NOMO-1 treated with dmso at 0.1 percent for 144 hours (cell line): ENCODE data around the gene ILK.

Source experiments
- DNase-seq: peaks from one replicate; lab custom pipeline; 2025; ENCODE audit not compliant: unreplicated experiment; lab: John Stamatoyannopoulos, UW

The ILK gene

DNA sequence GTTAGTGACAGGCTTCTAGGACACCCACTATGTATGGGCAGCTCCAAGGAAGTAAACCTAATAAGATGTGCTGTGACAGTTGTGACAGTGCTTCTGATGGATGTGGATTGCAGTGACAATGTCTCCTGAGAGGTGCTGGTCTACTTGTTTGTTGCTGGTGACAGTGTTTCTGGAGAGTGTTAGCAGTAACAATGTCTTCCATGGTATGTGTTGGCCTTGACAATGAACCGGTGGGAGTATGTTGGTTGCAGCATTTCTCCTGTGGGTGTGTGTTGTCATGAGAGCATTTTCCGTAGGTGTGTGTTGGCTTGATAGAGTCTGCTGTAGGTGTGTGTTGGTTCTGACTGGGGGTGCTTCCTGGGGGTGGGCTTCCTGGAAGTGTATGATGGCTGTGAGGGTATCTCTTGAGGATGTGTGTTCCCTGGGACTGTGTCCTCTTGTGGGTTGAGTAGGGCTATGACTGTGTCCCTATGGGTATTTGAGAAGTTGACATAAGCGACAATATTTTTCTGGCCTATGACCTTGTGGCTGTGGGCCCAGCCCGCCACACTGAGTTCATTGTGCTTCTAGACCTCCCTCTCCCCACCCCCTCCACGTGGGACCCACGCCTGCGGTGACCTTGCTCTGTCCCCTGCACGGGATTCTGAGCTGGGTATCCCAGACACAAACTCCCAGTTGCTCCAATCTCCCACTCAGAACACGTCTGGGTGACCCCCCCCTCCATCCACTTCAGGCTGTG is 50.9 kb downstream of the ILK start:
- DNase-seq, result no peak

DNA sequence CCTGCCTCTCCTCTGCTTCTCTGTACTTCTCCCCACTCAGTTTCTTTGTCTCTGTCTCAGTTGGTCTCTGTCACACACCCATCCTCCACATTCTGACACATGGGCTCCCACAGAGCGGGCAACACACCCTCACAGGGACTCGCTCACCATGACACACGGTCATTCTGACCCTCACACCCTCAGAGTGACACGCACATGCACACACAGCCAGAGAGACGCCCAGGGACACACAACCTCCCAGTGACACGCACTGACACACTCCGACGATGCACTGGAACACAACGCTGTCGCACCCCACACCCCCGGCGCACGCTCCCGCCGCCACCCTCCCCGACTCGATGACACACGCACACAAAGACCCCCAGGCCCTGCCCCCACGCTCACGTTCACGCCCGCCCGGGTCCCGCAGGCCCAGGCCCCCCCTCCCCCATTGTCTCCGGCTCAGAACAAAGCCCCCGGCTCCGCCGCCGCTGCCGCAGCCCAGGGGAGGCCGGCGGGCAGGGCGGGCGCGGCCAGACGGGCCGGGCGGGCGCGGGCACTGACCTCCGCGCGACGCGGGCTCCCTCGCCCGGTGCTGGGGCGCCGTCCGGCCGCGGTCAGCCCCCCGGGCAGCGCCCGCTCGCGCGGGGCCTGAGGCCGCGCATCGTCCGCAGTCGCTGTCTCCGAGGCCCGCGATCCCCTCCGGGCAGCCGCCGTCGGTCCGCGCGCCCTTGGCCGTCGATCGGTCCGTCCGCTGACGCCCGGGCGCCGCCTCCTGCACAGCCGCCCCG is 51.6 kb downstream of the ILK start:
- DNase-seq, result no peak

DNA sequence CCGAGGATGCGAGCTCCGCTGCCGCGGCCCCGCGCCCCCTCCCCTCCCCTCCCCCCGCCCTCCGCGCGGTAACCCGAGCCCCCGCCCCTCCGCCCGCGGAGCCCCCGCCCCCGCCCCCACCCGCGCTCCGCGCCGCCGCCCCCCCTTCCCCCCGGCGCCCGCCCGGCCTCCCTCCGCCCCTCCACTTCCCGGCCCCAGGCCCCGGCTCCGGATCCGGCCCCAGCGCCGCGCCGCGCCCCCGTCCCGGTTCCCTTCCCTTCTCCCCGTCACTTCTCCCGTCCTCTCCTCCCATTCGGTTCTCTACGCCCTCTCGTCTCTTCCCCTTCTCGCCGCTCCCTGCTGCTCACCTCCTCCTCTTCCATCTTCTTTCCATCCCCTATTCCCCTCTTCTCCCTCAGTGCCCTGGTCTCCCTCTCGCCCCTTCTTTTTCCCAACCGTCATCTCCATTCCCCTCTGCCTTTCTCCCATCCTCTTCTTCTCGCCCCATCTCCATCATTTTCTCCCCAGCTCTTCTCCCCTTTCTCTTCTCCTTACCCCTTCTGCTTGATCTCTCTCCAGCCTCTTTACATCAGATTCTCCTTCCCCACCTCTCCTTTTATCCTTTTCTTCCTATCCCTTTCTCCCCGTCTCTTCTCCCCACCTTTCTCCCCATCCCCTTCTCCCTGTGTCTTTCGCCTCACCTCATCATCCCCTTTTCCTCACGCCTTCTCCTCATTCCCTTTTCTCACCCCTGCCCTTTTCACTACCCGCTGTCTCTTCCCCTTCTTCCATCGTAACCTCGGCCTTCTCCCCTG is 52.4 kb downstream of the ILK start, which contains the start of gene DCHS1:
Gene DCHS1 (minus strand): TSS at position 20 of the 794 bp plus-strand sequence. CDS start 14,196 bp downstream, outside the sequence.
- DNase-seq, result no peak

DNA sequence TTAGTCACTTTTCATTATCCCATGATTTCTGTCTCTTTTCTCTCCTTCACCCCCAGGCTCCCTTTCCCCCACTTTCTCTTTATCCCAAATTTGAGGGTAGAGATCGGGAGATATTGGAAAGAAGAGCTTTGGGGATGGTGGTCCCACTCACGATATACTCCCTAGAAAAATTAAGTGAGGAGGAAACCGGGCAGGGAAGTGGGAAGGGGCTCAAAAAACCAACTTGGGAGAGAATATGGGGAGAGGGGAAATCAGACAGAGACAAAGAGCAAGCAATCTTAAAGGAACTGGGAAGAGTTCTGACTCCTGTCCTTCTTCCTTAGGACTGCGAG is 53.0 kb downstream of the ILK start:
- no peak for DNase-seq

DNA sequence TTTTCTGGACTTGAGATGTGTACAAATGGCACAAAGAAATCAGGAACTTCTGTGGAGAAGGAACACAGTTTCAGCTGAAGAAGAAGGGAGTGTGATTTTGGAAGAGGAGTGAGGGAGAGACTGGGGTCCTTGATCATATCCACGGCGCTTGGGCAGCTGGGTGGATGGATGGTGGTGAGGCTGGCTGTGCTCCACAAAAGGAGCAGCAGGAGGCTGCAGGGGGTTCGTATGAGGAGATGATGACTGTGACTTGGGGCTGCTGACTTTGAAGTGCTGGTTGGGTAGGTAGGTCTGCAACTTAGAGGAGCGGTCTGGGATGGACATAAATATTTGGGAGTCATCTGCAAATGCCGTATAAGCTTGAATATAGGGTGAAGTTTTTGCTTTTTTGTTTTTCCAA is 53.4 kb downstream of the ILK start:
- DNase-seq, result no peak

DNA sequence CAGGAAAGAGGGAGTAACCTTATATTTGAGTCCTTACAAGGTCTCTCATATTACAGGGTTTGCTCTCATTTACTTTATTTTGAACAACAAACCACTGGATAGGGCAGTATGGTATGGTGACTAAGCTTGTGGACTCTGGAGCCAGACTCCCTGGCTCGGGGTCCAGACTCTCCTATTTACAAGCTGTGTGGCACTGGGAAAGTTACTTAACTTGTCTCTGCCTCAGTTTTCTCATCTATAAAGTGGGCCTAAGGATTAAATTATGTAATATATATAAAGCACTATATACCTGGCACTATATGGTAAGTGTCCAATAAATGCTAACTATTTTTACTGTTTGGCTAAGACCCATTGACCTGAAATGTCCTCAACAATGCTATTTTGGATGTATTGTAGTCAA is 53.8 kb downstream of the ILK start:
- DNase-seq, result no peak

DNA sequence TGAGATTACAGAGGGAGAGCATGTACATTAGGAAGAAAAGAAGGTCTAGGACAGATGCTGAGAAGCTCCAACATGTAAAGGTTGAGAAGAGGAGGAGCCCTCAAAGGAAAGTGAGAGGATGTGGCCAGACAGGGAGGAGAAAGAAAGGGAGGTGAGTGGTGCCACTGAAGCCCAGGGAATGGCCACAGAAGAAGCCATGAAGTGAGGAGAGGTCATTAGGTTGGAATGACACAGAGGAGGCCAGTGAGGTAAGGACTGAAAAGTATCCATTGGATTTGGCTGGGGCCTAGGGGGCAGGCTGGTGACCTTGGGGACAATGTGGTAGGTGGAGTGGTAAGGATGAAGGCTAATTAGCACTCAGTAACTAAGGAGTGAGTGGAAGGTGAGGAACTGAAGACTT is 55.1 kb downstream of the ILK start:
- DNase-seq, result no peak
